Posterior cingulate gyrus (tissue), 11 donors: ENCODE data around the gene PALS2.

ENCODE experiments used
- DNase-seq, 10 donors: peaks; one replicate each; pipeline versions ENCODE4 v3.0.0 to v3.0.0-alpha.2; 2020 to 2021; ENCODE audit warnings: mixed read lengths in 3 of 10
- intact Hi-C: fragments of 100-400 bp; cut with DNase I; formaldehyde crosslinking; loops from one replicate; pipeline ENCODE4 v1.15.1; 2023

Gene PALS2

DNA sequence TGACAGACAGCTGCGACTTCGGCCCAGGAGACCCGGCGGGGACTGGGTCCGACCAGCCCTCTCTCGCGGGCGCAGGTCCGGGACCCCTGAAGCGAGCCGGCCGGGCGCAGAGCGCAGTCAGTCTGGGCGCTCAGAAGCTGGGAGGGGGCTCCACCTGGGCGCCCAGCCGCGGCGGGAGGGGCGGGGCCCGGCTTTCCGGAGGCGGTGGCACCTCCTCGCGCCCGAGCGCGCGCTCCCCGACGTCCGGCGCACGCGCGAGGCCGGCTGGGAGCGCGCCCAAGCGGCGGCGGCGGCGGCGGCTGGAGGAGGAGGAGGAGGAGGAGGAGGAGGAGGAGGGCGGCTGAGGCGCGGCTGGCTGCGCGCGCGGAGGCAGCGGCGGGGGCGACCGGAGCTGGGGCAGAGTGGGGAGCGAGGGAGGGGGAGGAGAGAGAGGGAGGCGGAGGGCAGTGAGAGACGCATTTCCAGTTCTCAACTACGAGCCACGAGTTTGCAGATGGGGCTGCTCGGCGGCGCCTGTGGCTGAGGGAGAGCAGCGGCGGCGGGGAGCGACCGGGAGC, at the start of gene PALS2:
Gene PALS2, plus strand, starts transcription at position 456 of the 557 bp plus-strand sequence. CDS start 50,216 bp downstream, outside the sequence.
- peak; percentile 48 to 95 (median 62) for DNase-seq
- intact Hi-C loops, result loop anchor here (10.0 kb wide), 1 partner anchor 522 kb away; no protein-coding TSS in a partner anchor

GRCh38 chr7:24531255-24531654, 42.0 kb upstream of the PALS2 start:
- no peak for DNase-seq
- intact Hi-C loops, result no loop called here

- DNase-seq, result no peak
- intact Hi-C loops, result no loop called here
Measured at GRCh38 chr7:24536682-24537081, 36.6 kb upstream of the PALS2 start.

DNA sequence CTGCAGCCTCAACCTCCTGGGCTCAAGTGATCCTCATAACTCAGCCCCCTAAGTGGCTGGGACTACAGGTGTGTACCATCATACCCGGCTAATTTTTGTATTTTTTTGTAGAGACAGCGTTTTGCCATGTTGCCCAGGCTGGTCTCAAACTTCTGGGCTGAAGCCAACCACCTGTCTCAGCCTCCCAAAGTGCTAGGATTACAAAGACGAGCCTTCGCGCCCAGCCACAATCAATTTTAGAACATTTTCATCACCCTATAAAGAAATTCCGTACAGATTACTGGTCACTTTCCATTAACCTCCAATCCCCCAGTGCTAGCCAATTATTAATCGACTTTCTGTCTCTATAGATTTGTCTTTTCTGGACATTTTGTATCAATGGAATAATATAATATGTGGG, 32.3 kb upstream of the PALS2 start:
- intact Hi-C loops, result no loop called here

DNA sequence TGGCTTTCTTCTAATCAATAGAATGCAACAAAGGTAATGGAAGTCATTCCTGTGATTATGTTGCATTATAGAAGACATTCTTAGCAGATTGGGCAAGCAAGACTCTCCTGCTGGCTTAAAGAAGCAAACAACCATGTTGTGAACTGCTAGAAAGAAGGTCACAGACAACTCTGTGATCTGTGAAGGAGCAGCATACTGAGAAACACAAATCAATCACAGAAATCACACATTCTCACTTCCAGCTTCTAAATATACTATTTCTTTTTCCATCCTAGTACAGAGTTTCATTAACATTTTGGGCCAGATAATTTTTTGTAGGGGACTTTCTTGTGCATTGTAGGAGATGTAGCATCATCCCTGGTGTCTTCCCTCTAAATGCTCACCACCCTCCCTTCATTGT, 28.0 kb upstream of the PALS2 start:
- intact Hi-C loops, result no loop called here
- DNase-seq, result no peak

More for the DNA sequence above, 32.3 kb upstream of the PALS2 start:
- DNase-seq, result no peak

DNA sequence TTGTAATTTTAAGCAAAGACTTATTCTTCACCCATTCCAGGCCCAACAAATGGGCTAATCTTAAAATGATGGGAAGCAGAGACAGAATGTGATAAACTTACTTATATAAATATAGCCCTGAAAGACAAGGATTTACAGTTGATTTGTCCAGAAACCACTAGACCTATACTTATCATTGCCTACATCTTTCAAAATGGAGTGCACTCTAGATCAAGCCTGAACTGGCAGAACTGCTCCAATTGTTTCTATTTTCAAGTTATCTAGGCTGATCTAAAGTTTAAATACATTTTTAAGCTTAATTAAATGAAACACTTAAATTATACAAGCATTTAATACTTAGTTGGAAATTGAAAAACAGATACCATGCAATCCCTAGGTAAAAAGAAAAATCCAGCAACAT, 24.9 kb upstream of the PALS2 start:
- DNase-seq, result no peak
- intact Hi-C loops, result no loop called here

DNA sequence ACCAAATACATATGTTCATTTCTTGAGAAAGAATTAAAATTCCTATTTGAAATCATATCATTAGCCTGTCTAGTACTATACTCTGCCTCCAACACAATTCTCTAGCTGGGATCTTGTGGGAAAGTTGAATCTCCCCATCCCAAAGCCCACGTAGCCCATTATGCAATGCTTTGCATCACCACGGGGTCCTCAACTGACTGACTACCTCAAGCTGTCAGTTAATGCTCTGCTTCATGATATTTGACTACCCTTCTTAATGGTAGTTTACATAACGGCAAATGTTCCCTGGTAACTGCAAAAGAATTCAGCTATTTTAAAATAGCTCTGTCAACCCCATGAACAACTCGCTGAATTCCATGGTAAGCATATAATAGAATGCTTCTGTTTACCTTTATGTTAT, 23.3 kb upstream of the PALS2 start:
- DNase-seq, result no peak
- intact Hi-C loops, result no loop called here

GRCh38 chr7:24555184-24555583, 18.1 kb upstream of the PALS2 start:
- no peak for DNase-seq
- intact Hi-C loops, result no loop called here

GRCh38 chr7:24555719-24556118, 17.5 kb upstream of the PALS2 start:
- no peak for DNase-seq
- intact Hi-C loops, result no loop called here

DNA sequence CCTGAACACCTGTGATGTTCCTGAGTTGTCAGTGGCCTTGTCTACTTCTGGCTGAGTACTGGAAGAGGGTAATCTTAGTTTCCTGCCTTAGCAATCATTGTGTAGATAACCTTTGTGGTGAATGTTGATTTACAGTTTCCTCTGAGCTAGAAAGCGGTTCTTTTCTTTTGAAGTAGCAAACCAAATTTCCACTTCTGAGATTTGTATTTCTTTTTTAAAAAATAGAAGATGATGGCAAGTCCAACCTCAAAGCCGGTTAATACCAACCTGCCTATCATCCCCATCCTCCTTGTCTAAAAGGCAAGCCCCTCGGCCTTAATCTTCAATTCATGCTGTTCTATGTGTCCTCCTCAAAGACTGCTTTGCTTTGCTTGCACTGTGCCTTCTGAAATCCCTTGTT, 12.5 kb upstream of the PALS2 start:
- DNase-seq, result no peak
- intact Hi-C loops, result no loop called here

- DNase-seq, result no peak
- intact Hi-C loops, result no loop called here
Measured at GRCh38 chr7:24566274-24566673, 7.0 kb upstream of the PALS2 start.

DNA sequence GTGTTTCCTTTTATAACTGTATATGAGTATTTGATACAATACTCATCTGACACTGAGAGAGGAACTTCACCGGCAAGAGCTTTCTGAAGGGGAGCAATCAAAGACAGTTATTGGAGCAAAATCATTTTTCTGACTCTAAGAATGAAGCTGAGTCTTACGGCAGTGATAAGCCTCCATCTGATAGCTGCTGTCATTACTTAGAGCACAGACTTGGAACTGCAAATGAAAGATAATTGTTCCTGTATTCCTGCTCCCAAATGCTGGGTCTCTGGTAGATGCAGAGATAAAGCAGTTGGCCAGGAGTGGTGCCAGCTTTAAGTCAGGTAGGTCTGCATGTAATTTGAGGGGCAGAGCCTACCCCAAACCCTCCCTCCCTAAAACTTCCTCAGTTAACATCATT, 2.3 kb upstream of the PALS2 start:
- DNase-seq, result no peak
- intact Hi-C loops, result loop anchor here (10.0 kb wide), 1 partner anchor 524 kb away; no protein-coding TSS in a partner anchor

GRCh38 chr7:24572016-24572392, 1.2 kb upstream of the PALS2 start:
- intact Hi-C loops, result loop anchor here (10.0 kb wide), 1 partner anchor 523 kb away; no protein-coding TSS in a partner anchor
- DNase-seq, result no peak

DNA sequence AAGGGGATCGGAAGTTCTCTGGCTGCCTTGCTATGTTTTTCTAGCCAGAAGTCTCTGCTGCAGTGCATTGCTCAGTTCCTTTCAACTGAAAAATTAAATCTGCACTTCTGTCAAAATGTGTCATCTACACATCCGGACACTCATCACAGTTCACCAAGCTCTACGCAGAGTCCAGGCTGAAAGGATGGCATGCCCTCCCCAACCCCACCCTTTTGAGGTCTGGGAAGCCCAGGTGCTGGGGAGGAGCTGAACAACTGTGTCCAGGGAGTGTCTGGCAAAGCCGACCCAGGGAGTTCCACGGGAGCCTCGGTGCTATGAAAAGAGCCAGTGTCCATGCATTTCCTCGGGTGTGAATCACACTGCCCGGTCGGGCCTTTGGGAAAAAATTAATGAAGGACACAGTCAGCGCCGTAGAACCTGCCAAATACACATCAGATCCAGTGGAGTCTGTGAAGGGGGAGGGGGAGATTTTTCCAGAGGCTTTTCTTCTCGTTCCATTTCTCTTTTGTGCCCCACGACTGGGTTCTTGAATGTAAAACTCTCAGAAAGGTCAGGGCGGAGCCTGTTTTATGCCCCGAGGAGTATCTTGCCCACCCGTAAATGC, 757 bp upstream of the PALS2 start:
- intact Hi-C loops, result loop anchor here (10.0 kb wide), 1 partner anchor 522 kb away; no protein-coding TSS in a partner anchor
- DNase-seq, result peak in 9 of 10 donors; percentile 13 to 82 (median 36)

- intact Hi-C loops, result loop anchor here (10.0 kb wide), 1 partner anchor 521 kb away; no protein-coding TSS in a partner anchor
Measured at GRCh38 chr7:24573554-24574338, 494 bp downstream of the PALS2 start.

GRCh38 chr7:24574386-24574785, 1.1 kb downstream of the PALS2 start:
- intact Hi-C loops, result loop anchor here (10.0 kb wide), 1 partner anchor 520 kb away; no protein-coding TSS in a partner anchor
- DNase-seq, result no peak

More at GRCh38 chr7:24573554-24574338, 494 bp downstream of the PALS2 start:
- peak; percentile 22 to 91 (median 38) for DNase-seq

GRCh38 chr7:24574950-24575349, 1.7 kb downstream of the PALS2 start:
- no peak for DNase-seq
- intact Hi-C loops, result loop anchor here (10.0 kb wide), 1 partner anchor 520 kb away; no protein-coding TSS in a partner anchor

- DNase-seq, result peak in 4 of 10 donors; percentile 13 to 51 (median 14)
- intact Hi-C loops, result loop anchor here (2.0 to 10.0 kb wide), 2 partner anchors 88 to 518 kb away; no protein-coding TSS in a partner anchor
Measured at GRCh38 chr7:24576171-24577025, 3.1 kb downstream of the PALS2 start.

- intact Hi-C loops, result loop anchor here (10.0 kb wide), 1 partner anchor 517 kb away; no protein-coding TSS in a partner anchor
- no peak for DNase-seq
Measured at GRCh38 chr7:24578052-24578451, 4.8 kb downstream of the PALS2 start.

DNA sequence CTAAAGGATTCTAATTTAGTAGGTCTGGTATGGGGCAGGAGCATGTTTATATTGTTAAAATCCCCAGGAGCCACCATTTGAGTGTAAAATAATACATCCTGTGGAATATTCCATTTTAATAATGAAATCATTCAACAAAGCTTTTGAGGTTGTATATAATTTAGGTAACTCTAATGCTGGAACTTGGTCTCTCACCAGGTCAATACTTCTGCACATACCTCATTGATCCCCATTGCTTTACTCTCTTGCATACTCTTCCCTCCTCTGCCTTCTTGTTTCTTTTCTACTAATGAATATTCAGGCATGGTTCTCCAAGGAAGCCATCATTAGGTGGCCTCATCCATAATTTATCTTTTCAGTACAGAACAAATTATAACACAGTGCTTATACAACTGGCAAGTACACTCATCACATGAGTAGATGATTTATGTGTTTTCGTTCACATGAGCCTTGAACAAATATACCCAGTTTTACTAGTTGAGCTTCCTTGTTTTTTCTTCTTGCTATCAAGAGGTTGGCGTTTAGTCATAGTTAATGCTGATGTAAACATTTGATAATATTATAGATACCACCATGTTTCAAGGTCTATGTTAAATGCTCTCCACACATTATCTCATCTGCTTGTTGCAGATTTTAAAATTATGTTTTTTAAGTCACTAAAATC, 7.2 kb downstream of the PALS2 start:
- no peak for DNase-seq
- intact Hi-C loops, result no loop called here
